NCI-H1092 treated with DMSO at 0.1 percent for 48 hours (cell line): ENCODE measurements around the gene ZNF324B.
"Not testable (repeated sequence)": the region's sequence is repeated elsewhere in the genome, so short reads cannot be mapped to it uniquely, and the experiment has no call there.

Experiments used
- DNase-seq: peaks from one replicate; lab custom pipeline; 2025; lab: John Stamatoyannopoulos, UW

The ZNF324B gene

GRCh38 chr19:58451358-58452101 is at the start of gene ZNF324B:
Gene ZNF324B (plus strand): TSS chr19:58451622. CDS start chr19:58453702, 2,080 bp downstream.
- DNase-seq = peak; percentile 93

GRCh38 chr19:58401840-58402421 is 49.5 kb upstream of the ZNF324B start:
- no peak for DNase-seq

- DNase-seq = not testable (repeated sequence)
Observed at GRCh38 chr19:58403920-58404478, 47.4 kb upstream of the ZNF324B start.

- no peak for DNase-seq
Observed at GRCh38 chr19:58406818-58407657, 44.4 kb upstream of the ZNF324B start.

GRCh38 chr19:58407658-58408151 is 43.7 kb upstream of the ZNF324B start:
- no peak for DNase-seq

GRCh38 chr19:58408152-58409009 is 43.0 kb upstream of the ZNF324B start, which contains the start of gene ZNF584:
Gene ZNF584 (plus strand): TSS chr19:58408649. CDS start chr19:58409148, 499 bp downstream.
- peak; percentile 93 for DNase-seq

- DNase-seq = peak; percentile 23
Observed at GRCh38 chr19:58409010-58409790, 42.2 kb upstream of the ZNF324B start.

GRCh38 chr19:58416604-58417003 is 34.8 kb upstream of the ZNF324B start:
- no peak for DNase-seq

GRCh38 chr19:58417071-58417470 is 34.4 kb upstream of the ZNF324B start:
- no peak for DNase-seq

GRCh38 chr19:58428617-58429016 is 22.8 kb upstream of the ZNF324B start:
- DNase-seq = no peak

GRCh38 chr19:58429745-58430144 is 21.7 kb upstream of the ZNF324B start:
- DNase-seq = no peak

- DNase-seq = no peak
Observed at GRCh38 chr19:58434217-58434616, 17.2 kb upstream of the ZNF324B start.

GRCh38 chr19:58439576-58440554 is 11.6 kb upstream of the ZNF324B start, which contains the start of gene ZNF132:
Gene ZNF132 (minus strand): TSS chr19:58440153. CDS start chr19:58439821, 332 bp downstream.
- DNase-seq = peak; percentile 94

- DNase-seq = no peak
Observed at GRCh38 chr19:58440556-58440955, 10.9 kb upstream of the ZNF324B start.

- not testable (repeated sequence) for DNase-seq
Observed at GRCh38 chr19:58442986-58443385, 8.4 kb upstream of the ZNF324B start.

- not testable (repeated sequence) for DNase-seq
Observed at GRCh38 chr19:58448860-58449259, 2.6 kb upstream of the ZNF324B start.

GRCh38 chr19:58449980-58450379 is 1.4 kb upstream of the ZNF324B start:
- not testable (repeated sequence) for DNase-seq

GRCh38 chr19:58450856-58451357 is 515 bp upstream of the ZNF324B start:
- DNase-seq = peak; percentile 51

- no peak for DNase-seq
Observed at GRCh38 chr19:58453743-58454142, 2.3 kb downstream of the ZNF324B start.
